SJCRH30 (cell line): ENCODE data around the gene KCTD1. TPM values are rescaled to one million over a fixed set of nuclear protein-coding genes. Genes with fewer than 3 reads are reported as not detected.

ENCODE experiments used
- DNase-seq, 2 experiments: peaks; one replicate each; pipeline ENCODE4 v3.0.0-alpha.2; 2015 to 2020
- H3K27ac ChIP-seq: fragments of 250-450 bp; sonication (Bioruptor Pico); 2 replicates; pipeline ENCODE4 v1.5.1; 2020; ENCODE audit warnings: mild to moderate bottlenecking, moderate library complexity
- H3K27me3 ChIP-seq: fragments of 250-450 bp; sonication (Bioruptor Pico); 2 replicates; pipeline ENCODE4 v1.5.1; 2020; ENCODE audit warnings: mild to moderate bottlenecking, moderate library complexity
- H3K36me3 ChIP-seq: fragments of 250-450 bp; sonication (Bioruptor Pico); 2 replicates; pipeline ENCODE4 v1.5.1; 2020; ENCODE audit warnings: mild to moderate bottlenecking, moderate library complexity
- H3K4me1 ChIP-seq: fragments of 250-450 bp; sonication (Bioruptor Pico); 2 replicates; pipeline ENCODE4 v1.5.1; 2020; ENCODE audit warnings: mild to moderate bottlenecking, moderate library complexity
- H3K4me3 ChIP-seq: fragments of 250-450 bp; sonication (Bioruptor Pico); 2 replicates; pipeline ENCODE4 v1.5.1; 2020; ENCODE audit warnings: mild to moderate bottlenecking, moderate library complexity
- H3K9me3 ChIP-seq: fragments of 250-450 bp; sonication (Bioruptor Pico); replicated peaks from 2 replicates; pipeline ENCODE4 v1.5.1; 2020; ENCODE audit warnings: mild to moderate bottlenecking, moderate library complexity
- total RNA-seq: library from RNA; depleted of rRNA; stranded (reverse); fragments of >200 nt; shearing (Covaris generic); gene quantifications from 2 replicates; pipeline ENCODE4 v1.2.3, GENCODE V29; 2014

KCTD1 gene
- total RNA-seq, 1 experiment from 2014 or later, result 9.7 TPM

GRCh38 chr18:26488417-26489009 is 59.8 kb downstream of the KCTD1 start:
- Histone ChIP-seq H3K36me3 (no peaks in the 10 kb centered on the region), H3K27ac (no peak overlapping the region), H3K4me1 (no peaks in the 10 kb centered on the region), H3K9me3 (no peaks in the 10 kb centered on the region), H3K27me3 (no peaks in the 10 kb centered on the region), H3K4me3 (no peak overlapping the region)
- no peak for DNase-seq

- Histone ChIP-seq H3K9me3 (no peaks in the 10 kb centered on the region), H3K36me3 (no peaks in the 10 kb centered on the region), H3K27me3 (no peaks in the 10 kb centered on the region), H3K4me1 (no peaks in the 10 kb centered on the region), H3K27ac (no peak overlapping the region), H3K4me3 (no peak overlapping the region)
- no peak for DNase-seq
Observed at GRCh38 chr18:26487437-26487836, 60.9 kb downstream of the KCTD1 start.

GRCh38 chr18:26483633-26484032 is 64.7 kb downstream of the KCTD1 start:
- no peak overlapping the region for H3K4me3 ChIP-seq
- H3K27ac ChIP-seq, result no peak overlapping the region
- no peaks in the 10 kb centered on the region for H3K27me3 ChIP-seq
- H3K36me3 ChIP-seq, result no peaks in the 10 kb centered on the region
- no peak for DNase-seq
- no peaks in the 10 kb centered on the region for H3K4me1 ChIP-seq
- H3K9me3 ChIP-seq, result no peaks in the 10 kb centered on the region

GRCh38 chr18:26482569-26482968 is 65.8 kb downstream of the KCTD1 start:
- no peak overlapping the region for H3K27ac ChIP-seq
- DNase-seq, result no peak
- no peak overlapping the region for H3K4me3 ChIP-seq
- H3K27me3 ChIP-seq, result no peaks in the 10 kb centered on the region
- H3K36me3 ChIP-seq, result no peaks in the 10 kb centered on the region
- H3K9me3 ChIP-seq, result no peaks in the 10 kb centered on the region
- no peaks in the 10 kb centered on the region for H3K4me1 ChIP-seq

GRCh38 chr18:26480897-26481795 is 67.2 kb downstream of the KCTD1 start:
- no peaks in the 10 kb centered on the region for H3K36me3 ChIP-seq
- H3K9me3 ChIP-seq, result no peaks in the 10 kb centered on the region
- H3K27ac ChIP-seq, result no peak overlapping the region
- no peak for DNase-seq
- H3K4me1 ChIP-seq, result no peaks in the 10 kb centered on the region
- H3K4me3 ChIP-seq, result no peak overlapping the region
- H3K27me3 ChIP-seq, result no peaks in the 10 kb centered on the region

- H3K4me1 ChIP-seq, result no peaks in the 10 kb centered on the region
- no peaks in the 10 kb centered on the region for H3K36me3 ChIP-seq
- no peak for DNase-seq
- H3K27ac ChIP-seq, result no peak overlapping the region
- H3K4me3 ChIP-seq, result no peak overlapping the region
- H3K27me3 ChIP-seq, result no peaks in the 10 kb centered on the region
- no peaks in the 10 kb centered on the region for H3K9me3 ChIP-seq
Observed at GRCh38 chr18:26479681-26480079, 68.7 kb downstream of the KCTD1 start.

- Histone ChIP-seq H3K36me3 (no peaks in the 10 kb centered on the region), H3K4me3 (no peak overlapping the region), H3K4me1 (no peaks in the 10 kb centered on the region), H3K27me3 (no peaks in the 10 kb centered on the region), H3K9me3 (no peaks in the 10 kb centered on the region), H3K27ac (no peak overlapping the region)
- no peak for DNase-seq
Observed at GRCh38 chr18:26479065-26479680, 69.2 kb downstream of the KCTD1 start.

GRCh38 chr18:26477828-26478466 is 70.4 kb downstream of the KCTD1 start:
- H3K27ac ChIP-seq, result no peak overlapping the region
- H3K4me3 ChIP-seq, result no peak overlapping the region
- no peaks in the 10 kb centered on the region for H3K4me1 ChIP-seq
- H3K27me3 ChIP-seq, result no peaks in the 10 kb centered on the region
- no peaks in the 10 kb centered on the region for H3K36me3 ChIP-seq
- no peak for DNase-seq
- H3K9me3 ChIP-seq, result no peaks in the 10 kb centered on the region

GRCh38 chr18:26476697-26477096 is 71.7 kb downstream of the KCTD1 start:
- Histone ChIP-seq H3K27me3 (no peaks in the 10 kb centered on the region), H3K27ac (no peak overlapping the region), H3K4me3 (no peak overlapping the region), H3K9me3 (no peaks in the 10 kb centered on the region), H3K36me3 (no peaks in the 10 kb centered on the region), H3K4me1 (no peaks in the 10 kb centered on the region)
- no peak for DNase-seq

GRCh38 chr18:26474542-26474941 is 73.8 kb downstream of the KCTD1 start:
- Histone ChIP-seq H3K4me3 (no peak overlapping the region), H3K4me1 (peaks cover 3% of the 10 kb centered on the region), H3K36me3 (no peaks in the 10 kb centered on the region), H3K9me3 (no peaks in the 10 kb centered on the region), H3K27me3 (no peaks in the 10 kb centered on the region), H3K27ac (no peak overlapping the region)
- DNase-seq, result no peak

- no peaks in the 10 kb centered on the region for H3K9me3 ChIP-seq
- H3K36me3 ChIP-seq, result no peaks in the 10 kb centered on the region
- H3K4me1 ChIP-seq, result peaks cover 7% of the 10 kb centered on the region
- no peak for DNase-seq
- H3K4me3 ChIP-seq, result no peak overlapping the region
- H3K27me3 ChIP-seq, result no peaks in the 10 kb centered on the region
- no peak overlapping the region for H3K27ac ChIP-seq
Observed at GRCh38 chr18:26473672-26474071, 74.7 kb downstream of the KCTD1 start.

- no peaks in the 10 kb centered on the region for H3K27me3 ChIP-seq
- no peak overlapping the region for H3K4me3 ChIP-seq
- no peaks in the 10 kb centered on the region for H3K9me3 ChIP-seq
Observed at GRCh38 chr18:26471826-26472225, 76.5 kb downstream of the KCTD1 start.

GRCh38 chr18:26471027-26471426 is 77.3 kb downstream of the KCTD1 start:
- Histone ChIP-seq H3K36me3 (no peaks in the 10 kb centered on the region), H3K27ac (no peak overlapping the region), H3K4me1 (peaks cover 7% of the 10 kb centered on the region), H3K27me3 (no peaks in the 10 kb centered on the region), H3K4me3 (no peak overlapping the region), H3K9me3 (no peaks in the 10 kb centered on the region)
- DNase-seq, result no peak

More at GRCh38 chr18:26471826-26472225, 76.5 kb downstream of the KCTD1 start:
- Histone ChIP-seq H3K36me3 (no peaks in the 10 kb centered on the region), H3K4me1 (peaks cover 7% of the 10 kb centered on the region), H3K27ac (no peak overlapping the region)
- DNase-seq, result no peak

- Histone ChIP-seq H3K9me3 (no peaks in the 10 kb centered on the region), H3K27ac (peak overlapping the region; percentile 45), H3K4me1 (peaks cover 7% of the 10 kb centered on the region), H3K36me3 (no peaks in the 10 kb centered on the region), H3K27me3 (no peaks in the 10 kb centered on the region), H3K4me3 (no peak overlapping the region)
- DNase-seq, result peak; percentile 27 to 36
Observed at GRCh38 chr18:26470011-26470637, 78.2 kb downstream of the KCTD1 start.
